ENCODE results near the gene PAF1. TPM values are rescaled to one million over a fixed set of nuclear protein-coding genes. Genes with fewer than 3 reads are reported as not detected.

PAF1 gene
- total RNA-seq, 1 experiment from 2014 or later: 69.0 TPM

- no peak for DNase-seq (ENCODE audit: low read depth)
Observed at GRCh38 chr19:39405958-39406655, 15.2 kb upstream of the PAF1 start.

- DNase-seq (ENCODE audit: low read depth): no peak
Observed at GRCh38 chr19:39405261-39405957, 14.5 kb upstream of the PAF1 start.

- DNase-seq (ENCODE audit: low read depth): peak; percentile 99
Observed at GRCh38 chr19:39403331-39404312, 12.7 kb upstream of the PAF1 start.

GRCh38 chr19:39402346-39403300, 11.7 kb upstream of the PAF1 start:
- peak; percentile 91 for DNase-seq (ENCODE audit: low read depth)

DNA sequence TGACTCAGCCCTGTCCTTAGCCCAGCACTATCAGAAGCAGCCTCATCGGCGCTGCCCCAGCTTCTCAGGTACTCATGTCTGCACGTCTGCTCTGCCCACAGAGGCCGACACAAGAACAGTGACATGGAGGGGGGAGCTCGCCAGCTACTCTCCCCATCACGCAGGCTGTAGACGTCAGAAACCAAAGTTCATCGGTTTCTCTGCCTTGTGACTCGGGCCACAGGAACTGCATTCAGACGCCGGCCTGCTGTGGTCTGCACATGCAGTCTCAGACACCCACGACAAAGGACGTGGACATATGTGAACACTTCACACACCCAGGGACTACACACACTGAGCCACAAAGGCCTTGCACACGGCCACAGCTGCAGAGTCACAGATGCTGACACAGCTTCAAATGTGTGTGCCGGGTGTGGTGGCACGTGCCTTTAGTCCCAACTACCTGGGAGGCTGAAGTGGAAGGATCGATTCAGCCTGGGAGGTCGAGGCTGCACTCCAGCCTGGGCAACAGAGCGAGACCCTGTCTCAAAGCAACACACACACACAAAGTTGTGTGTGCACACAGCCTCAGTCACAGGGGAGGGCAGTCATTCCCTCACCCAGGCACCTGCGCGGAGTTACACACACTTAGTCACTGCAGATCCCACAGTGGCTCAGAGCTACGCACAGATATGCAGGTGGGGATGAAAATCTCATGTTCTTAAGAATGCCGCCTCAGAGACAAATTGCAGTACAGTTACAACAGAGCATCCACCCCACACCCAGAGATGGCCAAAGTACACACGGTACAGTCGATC, 10.8 kb upstream of the PAF1 start:
- peak; percentile 90 for DNase-seq (ENCODE audit: low read depth)

- no peak for DNase-seq (ENCODE audit: low read depth)
Observed at GRCh38 chr19:39401070-39401548, 10.2 kb upstream of the PAF1 start.

GRCh38 chr19:39400061-39400460, 9.2 kb upstream of the PAF1 start:
- no peak for DNase-seq (ENCODE audit: low read depth)

DNA sequence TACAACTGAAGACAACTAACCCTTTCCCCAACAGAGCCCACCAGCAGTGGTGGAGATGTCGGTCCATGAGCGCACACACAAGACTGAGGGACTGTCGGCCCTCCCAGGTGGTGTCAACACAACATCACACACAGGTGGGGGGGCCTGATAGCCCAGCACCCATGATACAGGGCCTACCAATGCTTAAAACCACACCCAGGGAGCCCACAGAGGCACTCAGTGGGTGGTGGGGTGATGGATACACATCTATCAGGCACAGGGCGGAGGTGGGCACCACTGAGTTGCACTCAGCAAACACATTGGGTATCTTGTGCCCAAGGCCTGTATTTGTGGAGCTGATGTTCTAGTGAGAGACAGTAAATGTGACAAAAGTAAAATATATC, 8.8 kb upstream of the PAF1 start:
- no peak for DNase-seq (ENCODE audit: low read depth)

DNA sequence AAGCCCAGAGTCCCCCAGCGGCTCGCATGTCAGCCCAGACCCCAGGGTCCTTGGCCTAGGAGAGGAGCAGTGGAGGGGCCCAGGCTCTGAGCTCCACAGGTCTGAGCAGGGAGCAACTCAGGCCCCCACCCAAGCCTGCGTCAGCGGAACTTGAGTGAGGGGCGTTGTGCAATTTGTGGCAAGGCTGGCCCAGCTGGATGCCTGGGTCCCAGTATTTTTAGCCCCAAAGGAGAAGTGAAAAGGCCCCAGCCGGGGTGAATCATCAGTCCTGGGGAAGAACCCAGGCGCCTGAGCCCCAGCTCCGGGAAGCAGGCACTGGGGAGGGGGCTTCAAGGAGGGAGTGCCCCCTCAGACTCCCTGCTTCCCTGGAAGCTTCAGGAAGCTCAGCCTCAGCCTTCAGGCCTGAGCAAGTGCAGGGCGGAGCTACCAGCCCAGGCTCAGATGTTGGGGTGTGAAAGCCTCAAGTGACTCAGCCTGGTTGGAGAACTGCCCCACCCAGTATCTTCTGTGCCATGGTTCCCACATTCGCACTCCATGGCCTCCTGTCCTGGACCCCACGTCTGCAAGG, 7.5 kb upstream of the PAF1 start:
- peak; percentile 81 for DNase-seq (ENCODE audit: low read depth)

DNA sequence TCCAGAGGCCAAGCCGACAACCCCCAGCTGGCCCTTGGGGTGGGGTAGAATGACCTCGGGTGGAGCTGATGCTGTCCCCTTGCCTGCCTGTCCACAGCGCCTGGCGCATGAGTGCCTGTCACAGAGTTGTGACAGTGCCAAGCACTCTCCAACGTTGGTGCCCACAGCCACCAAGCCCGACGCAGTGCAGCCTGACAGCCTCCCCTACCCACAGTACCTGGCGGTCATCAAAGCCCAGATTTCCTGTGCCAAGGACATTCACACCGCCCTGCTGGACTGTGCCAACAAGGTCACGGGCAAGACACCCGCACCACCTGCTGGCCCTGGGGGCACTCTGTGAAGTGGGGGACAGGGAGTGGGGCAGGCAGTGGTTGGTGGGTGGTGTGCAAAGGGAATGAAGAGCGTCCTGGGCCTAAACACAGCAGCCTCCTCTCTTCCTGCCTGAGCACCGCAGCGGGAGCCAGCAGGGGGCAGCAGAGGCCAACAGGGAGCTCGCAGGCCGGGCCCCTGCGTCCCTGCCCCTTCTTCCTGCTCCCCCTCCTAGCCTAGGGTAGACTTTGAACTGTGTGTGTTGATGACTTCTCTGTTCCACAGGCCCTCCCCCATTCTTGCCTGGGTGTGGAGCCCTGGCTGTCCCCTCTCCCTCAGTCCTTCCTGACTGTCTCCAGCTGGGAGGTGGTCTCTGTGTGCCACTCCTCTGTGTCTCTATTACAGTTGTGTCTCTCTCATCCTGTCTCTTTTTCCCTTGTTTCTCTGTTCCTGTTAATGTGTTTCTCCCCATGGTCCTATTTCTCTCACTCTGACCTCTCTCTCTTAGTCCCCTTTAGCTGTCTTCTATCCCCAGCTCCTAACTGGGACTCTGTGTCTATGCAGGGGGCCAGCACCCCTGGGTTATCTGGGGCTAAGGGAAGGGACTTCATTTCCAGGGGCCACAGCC, 6.7 kb upstream of the PAF1 start:
- DNase-seq (ENCODE audit: low read depth): peak; percentile 80

DNA sequence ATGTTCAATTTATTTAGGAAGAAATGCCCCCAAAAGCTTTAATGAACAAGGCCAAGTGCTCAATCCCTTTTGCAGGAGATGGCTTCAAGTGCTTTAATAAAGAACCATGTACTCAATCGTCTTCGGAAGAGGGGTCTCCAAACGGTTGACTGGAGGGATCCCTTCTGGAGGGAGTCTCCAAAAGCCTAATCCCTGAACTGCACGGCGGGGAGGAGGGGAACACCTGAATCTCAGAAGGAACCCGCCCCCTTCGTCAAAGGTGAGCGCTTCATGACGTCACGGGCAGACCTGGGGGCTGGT, 505 bp downstream of the PAF1 start:
- DNase-seq (ENCODE audit: low read depth): no peak

DNA sequence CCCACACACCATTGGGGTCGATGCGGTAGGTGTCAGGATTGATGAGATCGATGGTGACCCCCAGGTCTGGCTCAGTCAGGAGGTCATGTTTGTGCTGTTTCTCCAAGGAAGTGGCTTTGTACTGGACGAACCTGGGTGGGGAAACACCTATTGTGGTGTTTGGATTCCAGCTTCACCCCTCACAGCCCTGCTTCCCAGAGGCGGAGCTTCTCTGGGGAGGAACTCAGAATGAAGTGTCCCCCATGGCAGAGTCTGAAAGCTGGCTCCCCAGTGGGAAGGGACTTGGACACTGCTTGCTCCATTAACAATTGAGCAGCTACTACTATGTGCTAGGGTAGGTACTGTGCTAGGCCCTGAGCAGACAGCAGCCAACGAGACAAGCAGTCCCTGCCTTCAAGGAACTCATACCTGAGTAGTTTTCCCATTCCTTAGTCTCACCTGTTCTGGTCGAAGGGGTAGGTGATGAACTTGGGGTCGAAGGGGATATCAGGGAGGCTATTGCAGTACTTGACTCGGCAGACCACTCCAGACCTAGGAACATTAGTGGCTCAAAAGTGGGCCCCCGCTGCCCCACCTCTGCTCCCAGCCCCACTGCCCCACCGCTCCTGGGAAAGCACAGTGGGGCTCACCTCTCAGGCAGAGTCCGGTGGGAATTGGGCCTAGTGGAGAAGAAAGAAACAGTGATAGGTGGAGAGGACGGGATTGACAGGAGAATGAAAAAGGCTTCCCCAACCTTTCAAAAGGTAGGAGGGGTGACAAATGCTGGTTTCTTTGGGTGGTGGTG, 1.1 kb downstream of the PAF1 start:
- no peak for DNase-seq (ENCODE audit: low read depth)

GRCh38 chr19:39388657-39389056, 2.2 kb downstream of the PAF1 start:
- no peak for DNase-seq (ENCODE audit: low read depth)

- DNase-seq (ENCODE audit: low read depth): no peak
Observed at GRCh38 chr19:39386557-39386956, 4.3 kb downstream of the PAF1 start.

DNA sequence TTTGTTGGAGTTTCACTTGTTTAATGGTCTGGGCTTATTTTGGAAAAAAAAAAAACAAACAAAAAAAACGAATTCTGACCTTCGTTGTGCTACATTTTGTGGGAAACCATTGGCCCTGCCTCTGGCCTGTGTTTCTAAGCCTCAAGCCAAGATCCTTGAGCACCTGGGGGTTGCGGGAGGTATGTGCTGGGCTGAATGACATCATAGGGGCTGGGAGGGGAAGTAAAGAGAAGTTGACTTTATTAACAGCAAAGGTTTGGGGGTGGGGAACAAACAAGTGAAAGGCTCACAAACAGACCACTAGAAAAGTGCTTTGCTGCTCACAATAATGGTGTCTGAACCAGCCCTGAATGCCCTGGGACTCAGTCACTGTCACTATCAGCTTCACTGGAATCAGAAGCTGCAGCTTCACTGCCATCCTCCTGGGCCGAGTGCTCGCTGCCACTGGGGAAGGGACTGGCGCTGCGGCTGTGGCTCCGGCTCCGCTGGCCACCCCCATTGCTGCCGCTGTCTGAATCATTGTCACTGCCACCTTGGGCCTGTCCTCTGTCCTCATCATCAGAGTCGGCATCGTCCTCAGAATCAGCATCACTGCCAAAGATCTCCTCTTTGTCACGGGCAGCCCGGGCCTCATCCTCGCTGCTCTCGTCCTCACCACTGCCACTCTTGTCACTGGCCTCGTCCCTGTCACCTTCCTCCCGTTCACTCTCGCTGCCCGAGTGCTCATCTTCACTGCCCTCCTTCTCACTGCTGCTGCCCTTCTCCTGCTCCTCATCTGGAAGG, 5.1 kb downstream of the PAF1 start:
- no peak for DNase-seq (ENCODE audit: low read depth)

DNA sequence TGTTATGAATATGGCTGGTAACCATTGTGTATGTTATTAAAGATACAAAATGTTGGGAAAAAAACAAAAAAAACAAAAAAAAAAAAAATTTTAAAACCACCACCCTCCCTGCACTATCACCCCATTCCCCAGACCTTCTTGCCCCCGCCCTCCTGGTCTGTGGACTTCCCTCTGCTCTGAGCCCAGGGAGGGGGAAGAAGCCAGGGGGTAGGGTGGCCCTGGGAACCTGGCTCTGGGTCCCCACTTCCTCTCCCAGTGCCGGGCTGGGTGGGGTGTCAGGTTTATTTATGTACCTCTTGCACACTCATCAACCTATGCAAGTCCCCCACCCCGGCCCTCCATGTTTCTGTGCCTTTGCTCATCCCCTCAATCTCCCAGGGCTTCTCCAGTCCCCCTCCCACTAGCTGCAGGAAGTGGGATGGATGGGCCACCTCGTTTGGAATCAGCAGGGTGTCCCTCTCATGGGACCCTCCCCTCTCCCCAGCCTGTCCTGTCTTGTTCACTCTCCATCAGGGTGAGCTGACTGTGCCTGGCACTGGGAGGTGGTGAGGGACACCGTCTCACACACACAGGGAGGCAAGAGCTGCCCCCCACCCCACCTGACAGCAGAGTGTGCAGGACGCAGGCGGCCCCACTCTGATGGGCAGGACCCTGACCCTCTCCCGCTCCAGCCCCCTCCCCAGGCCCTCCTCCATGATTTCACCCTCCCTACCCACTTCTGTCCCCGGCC, 5.9 kb downstream of the PAF1 start:
- no peak for DNase-seq (ENCODE audit: low read depth)

Measured in M059J (cell line).